Occipital lobe (tissue), 2 donors: ENCODE data around the gene SLC39A7. TPM values are rescaled to one million over a fixed set of nuclear protein-coding genes. Genes with fewer than 3 reads are reported as not detected.
A peak's percentile ranks its signal among the peaks of the same experiment; 100 is the strongest.

Experiments used
- DNase-seq: peaks from one replicate; lab custom pipeline; 2025; lab: John Stamatoyannopoulos, UW
- total RNA-seq: library from RNA; depleted of rRNA; stranded (reverse); fragments of >200 nt; gene quantifications from one replicate; pipeline ENCODE4 v1.2.3, GENCODE V29; 2014

The SLC39A7 gene
- total RNA-seq, 1 donor from 2014 or later, result 34.8 TPM

DNA sequence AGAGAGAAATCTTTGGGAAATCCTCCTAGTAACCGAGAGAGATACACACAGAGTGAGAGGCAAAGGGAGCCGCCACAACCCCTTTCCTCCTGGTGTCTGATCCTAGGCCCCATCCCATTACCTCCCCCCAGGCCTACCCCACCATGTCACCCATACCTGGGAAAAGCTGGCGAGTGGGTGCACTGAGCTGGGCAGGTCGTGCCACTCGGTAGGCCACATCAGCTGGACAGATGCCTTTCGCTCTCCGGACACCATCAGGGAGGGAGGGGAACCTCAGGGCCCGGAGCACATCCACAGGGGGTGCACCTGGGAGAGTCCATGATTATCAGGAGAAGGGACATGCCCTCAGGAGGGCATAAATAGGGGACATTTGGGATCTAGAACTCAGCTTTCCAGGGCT lies 11.5 kb upstream of the SLC39A7 start:
- DNase-seq, result no peak

DNA sequence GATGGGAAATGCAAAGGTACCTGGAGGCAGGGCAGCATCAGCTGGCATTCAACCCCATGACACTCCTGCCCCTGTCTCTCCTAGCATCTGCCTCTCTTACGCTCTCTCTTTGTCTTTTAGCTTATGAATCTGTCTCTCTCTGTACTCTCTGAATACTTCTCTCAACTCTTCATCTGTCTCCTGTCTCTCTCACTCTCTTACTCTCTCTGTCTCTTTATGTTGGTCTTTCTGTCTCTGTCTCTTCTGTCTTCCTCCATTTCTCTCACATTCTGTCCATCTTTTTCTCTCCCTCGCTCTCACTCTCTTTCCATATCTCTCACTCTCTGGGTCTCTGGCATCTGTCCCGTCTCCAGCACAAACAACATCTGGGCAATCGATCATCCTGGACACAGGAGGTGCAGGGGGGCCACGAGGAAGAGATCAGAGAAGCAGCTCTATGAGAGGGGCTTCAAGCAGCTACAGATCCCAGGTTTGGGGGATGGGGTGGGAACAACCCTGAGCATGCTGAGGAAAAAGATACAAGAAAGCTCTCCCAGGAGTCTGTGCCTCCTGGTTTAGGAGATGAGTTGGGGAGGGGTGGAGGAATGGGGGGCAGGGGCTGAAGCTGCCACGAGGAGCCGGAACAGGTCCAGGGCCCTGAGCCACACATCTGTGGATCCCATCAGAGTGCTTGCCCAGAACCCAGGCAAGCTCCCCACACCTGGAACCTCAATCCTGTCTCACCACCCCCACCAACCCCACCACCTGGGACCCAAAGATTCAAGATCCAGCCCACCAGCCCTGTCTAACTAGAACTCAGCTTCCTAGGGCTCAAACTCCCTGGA lies 10.8 kb upstream of the SLC39A7 start:
- DNase-seq, result no peak

DNA sequence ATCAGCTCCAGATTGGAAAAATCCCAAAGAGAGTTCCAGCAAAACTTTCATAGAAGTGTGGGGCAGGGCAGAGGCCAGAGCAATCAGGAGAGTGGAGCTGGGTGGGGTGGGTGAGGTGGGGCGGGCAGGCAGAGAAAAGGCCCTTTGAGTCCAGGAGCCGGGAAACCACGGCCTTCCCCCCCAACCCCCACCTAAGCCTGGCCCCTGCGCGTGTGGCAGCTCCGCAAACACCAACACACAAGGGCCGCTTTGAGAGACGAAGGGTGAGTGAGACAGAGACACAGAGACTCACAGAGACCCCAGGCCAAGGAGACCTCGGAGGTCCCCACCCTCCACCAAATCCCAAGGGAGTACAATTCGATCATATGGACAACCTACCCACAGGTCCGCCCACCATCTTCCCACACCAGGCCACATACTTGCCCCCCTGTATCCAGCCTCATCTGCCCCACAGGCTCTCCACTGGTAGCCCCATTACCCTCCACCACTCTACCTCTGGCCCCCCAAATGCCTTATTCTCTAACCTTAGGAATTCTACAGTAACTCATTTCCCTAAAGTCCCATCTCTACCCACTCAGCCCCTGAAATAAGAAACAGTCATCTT lies 10.1 kb upstream of the SLC39A7 start:
- no peak for DNase-seq

DNA sequence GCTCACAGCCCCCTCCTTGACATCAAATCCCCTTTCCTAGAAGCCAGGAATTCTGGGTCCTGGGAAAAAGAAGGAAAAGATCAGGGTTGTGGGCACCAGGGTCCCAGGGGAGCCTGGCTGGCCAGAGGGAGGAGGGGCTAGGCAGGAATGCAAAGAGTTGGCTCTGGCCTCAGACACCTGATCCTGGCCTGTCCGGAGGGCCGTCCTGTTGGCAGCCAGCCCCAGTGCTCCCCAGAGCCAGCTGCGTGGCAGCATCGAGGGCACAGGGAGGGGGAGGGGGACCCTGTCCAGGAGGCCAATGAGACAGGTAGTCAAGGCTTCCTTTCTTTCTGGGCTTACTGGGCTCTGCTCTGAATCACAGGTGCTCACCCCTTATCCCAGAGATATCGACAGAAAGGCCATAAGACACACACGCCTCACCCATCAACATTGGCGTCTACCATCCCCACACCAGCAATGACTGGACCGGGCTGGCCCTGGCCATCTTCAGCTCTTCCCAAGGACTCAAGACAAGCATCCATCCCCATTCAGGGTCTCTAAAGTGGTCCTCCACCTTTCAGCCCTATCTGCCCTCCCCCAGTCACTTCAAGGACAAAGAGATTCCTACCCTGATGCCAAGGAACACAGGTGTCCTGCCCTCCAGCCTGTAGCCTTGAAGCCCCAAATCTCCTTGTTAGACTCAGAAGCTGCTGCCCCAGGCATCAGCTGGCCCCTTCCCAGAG lies 9.1 kb upstream of the SLC39A7 start:
- DNase-seq, result no peak

DNA sequence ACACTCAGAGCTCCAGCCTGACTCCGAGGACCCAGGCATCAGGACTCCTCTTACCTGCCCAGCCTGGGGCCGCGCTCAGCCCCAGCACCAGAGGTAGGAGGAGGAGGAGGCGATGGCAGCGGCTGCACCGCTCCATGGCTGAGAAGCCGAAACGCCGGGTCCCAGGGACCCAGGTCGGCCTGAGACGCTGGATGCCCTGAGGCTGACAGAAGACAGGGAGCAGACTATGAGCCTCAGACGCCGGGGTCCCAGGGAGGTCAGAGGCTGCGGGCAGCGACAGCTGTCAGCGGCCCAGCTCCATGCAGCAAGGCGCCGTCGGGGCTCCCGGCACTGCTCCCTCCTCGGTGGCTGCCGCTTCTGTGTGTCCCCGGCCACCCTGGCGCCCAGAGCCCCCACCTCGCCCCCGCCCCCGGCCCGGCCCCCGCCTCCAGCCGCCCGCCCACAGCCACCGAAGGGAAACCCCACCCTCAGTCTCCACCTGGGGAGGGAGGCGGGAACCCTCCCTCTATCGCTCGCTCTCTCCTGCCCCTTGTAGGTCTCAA lies 8.5 kb upstream of the SLC39A7 start, which contains the start of gene COL11A2:
Gene COL11A2 (minus strand): TSS at position 363 of the 542 bp plus-strand sequence. CDS start 227 bp downstream, at position 136.
- DNase-seq, result no peak

DNA sequence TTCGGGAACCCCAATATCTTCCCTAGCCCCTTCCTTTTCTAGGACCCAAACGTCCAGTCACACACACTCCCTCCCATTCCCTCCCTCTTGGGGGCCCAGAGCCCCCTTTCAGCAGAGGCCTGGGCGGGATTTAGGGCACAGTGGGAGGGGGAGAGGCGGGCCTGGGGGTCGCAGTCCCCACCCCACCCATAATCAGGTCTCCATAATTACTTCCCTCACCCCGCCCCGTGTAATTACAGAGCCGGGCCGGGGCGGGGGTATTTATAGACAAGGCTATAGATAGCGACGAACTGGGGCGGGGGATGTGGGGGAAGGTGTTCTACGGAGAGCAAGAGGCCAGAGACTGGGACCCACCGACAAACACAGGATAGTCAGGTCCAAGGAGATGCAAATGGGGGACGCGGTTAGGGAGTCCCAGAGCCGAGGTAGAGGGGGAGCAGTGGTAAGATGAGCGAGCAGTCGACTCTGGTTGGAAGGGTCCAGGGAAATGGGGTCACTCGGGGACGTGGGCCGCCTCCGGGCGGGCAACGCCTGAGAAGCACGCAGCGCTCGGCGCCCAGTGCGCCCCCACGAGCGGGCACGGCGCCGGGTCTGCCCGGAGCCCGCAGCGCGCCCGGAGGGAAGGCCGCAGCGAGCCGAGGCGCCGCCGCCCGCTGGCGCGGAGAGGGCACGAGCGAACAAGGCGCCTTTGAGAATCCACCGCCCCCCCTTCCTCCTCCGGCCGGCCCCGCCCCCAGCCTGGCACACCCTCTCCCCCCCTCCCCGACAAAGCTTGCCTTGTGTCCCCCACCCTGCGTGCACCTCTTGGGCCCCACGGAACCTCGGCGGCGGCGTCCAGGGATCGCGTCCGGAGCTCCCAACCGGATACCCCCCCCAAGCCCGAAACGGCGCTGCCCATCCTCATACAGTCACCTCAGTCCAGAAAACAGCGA lies 7.7 kb upstream of the SLC39A7 start:
- DNase-seq, result peak; percentile 58

DNA sequence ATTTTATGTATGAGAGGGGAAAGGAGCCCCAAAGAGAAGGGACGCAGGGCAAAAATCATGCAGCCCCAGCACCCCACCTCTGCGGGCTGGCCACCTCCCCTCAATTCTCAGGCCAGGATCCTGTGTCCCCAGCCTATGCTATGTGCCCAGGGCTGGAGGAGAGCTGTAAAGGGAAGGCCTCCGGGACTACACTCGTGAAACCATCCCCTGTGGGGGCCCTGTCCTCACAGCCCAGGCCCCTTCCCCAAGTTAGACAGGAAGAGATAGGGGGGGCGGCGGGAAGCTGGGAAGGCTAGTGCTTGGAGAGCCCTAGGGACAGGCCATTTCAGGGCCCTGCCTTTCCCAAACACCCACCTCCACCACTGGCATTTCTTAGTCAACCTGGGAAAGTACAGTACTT lies 7.0 kb upstream of the SLC39A7 start:
- DNase-seq, result no peak

DNA sequence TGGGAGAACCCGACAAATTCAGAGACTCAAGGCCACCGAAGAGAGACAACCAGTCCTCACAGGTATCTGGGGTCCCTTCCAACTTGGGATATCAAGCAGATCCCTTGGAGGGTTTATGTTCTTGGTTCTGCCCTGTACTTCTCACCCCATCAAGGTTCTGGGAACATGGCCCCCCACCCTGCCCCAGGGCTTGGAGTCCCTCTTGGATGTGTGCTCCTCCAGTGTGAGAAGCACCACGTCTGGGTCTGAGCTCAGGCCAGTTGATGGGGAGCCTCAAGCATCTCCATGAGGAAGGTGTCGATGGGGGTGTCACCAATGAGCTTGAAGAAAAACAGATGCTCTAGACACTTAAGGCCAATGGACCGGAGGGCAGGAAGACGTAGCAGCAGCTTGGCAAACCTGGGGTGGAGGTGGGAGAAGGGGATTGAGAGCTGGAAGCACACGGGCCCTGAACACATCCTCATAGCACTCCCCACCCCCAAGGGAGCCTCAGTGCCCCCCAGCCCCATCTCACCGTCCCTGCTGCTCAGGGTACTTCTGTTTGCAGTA lies 6.2 kb upstream of the SLC39A7 start:
- DNase-seq, result no peak

DNA sequence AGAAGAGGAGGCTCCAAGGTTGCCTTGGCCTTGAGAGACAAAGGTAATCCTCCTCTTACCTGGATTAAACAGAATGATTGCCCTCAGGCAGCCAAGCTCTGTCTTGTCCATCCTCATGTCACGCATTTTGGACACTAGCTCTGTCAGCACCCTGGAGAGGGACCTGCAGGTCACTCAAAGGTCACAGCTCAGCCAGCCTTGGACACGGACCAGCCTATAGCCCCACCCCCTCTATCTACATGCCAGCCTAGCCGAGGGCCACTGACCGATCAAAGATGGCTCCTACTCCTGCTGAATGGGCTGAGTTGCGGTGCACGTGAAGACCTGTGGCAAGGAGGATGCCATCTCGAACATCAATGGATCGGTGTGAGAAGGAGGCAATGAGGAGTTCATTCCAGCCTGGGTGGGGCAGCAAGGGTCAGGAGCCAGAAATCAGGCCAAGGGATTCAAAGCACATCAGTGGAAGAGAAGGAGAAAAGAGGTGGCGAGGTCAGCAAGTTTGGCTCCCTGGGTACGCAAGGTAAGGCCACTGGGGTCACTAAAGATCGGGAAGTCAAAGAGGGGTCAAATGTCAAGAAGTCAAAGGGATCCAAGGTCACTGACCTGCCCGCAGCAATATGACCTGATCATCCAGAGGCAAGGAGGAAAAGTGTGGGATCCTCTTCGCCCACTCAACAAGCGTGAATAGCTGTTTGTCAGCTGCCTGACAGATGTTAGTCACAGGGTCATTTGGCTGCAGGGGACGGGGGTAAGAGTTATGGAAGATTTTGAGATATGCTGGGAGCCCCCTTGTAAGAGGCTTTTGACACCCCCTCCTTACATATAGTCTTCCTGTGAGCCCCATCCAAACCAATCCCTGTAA lies 5.1 kb upstream of the SLC39A7 start:
- no peak for DNase-seq

DNA sequence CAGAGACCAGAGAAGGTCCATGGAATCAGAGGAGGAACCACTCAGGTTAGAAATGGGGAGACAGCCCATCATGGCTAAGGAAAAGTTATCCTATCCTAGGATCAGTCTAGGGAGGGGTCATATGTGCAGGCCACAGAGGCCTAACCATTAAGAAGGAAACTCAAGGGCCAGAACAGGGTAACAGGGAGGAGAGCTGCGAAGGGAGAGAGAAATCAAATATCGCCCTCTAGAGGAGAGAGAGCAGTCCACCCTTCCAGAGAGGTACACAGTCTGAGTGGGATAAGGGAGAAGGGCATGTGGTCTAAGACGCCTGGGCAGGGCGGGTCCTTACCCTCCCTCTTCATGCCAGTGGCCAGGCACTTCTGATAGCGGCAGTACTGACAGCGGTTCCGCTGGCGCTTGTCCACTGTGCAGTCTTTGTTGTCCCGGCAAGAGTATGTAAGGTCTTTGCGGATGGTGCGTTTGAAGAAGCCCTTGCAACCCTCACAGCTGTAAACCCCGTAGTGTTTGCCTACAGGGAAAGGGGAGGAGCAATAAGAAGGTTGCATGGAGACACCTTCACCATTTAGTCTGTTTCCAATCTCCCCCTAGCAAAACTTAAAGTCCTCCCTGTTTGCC lies 3.1 kb upstream of the SLC39A7 start:
- no peak for DNase-seq

DNA sequence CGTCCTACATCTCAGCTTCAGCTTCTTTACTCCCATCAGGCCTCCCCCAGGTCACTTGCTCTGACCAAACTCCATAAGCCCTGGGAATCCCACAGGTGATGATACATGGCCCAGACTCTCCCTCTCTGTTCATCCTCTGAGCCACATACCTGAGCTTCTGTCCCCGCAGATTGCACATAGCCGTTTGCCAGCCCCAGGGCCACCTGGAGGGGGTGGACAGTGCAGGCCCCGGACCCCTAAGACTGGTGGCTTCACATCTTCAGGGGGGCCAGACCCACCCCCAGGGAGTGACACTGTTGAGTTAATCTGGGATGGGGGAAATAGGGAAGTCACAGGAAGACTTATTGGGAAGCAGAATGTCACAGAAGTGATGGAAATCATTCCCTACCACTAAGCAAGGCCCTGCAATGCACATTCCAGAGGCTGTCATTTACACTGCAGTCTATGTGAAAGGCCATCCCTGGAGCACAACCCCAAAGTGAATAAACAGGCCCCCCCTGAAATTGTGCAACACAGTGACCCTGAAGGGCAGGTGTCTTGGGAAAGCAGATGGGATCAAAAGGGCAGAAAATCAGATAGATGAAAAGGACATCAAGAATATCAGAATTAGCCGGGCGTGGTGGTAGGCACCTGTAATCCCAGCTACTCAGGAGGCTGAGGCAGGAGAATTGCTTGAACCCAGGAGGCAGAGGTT lies 2.4 kb upstream of the SLC39A7 start:
- no peak for DNase-seq

DNA sequence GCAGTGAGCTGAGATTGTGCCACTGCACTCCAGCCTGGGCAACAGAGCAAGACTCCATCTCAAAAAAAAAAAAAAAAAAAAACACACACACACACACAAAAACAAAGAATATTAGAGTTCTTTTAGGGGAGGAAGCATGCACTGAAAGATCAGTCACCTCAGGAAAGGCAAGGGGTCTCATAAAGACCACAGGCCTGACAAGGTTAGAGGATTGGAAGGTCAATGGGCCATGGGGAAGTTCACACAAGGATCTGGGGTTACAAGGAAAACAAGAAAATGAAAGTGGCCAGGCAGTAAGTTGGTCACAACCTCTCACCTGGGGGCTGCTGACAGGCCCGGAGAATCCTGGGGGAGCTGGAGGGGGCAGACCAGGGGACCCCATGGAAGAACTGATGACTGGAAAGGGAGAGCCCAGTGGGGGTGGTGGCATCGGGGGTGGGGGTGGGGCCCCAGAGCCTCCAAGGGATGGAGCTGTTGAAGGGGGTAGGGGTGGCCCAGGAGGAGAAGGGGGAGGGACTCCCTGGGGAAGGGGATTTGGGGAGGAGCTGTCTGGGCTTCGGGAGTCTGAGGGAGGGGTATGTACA lies 1.7 kb upstream of the SLC39A7 start:
- no peak for DNase-seq

DNA sequence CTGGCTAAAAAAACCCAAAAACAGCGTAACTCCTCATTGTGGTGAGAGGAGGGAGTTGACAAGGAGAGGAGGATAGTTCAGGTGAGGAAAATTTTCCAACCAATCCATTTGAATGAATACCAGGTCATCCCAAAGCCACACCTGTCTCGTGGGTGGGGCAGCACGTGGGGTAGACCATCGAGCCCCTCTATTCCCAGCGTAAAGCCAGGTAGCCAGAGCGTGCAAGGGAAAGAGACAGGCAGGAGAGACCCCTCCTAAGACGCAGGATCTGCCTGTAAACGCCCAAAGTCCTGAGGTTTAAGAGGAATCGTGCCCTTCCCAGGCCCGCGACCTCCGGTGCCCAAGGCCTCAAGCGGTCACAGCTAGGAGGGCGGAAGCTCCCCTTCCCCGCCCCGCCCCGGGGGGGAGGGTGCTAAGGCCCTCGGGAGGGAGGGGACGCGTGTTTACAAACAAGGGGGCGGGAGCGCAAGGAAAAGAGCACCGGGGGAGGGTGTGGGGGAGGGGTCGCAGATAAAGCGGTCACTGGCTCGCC lies 914 bp upstream of the SLC39A7 start:
- DNase-seq, result no peak

DNA sequence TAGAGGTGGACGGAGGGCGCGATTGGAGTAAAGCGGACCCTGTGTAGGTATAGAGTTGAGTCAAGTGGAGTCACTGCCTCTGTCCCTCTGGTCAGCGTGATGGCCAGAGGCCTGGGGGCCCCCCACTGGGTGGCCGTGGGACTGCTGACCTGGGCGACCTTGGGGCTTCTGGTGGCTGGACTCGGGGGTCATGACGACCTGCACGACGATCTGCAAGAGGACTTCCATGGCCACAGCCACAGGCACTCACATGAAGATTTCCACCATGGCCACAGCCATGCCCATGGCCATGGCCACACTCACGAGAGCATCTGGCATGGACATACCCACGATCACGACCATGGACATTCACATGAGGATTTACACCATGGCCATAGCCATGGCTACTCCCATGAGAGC lies 479 bp downstream of the SLC39A7 start:
- no peak for DNase-seq

DNA sequence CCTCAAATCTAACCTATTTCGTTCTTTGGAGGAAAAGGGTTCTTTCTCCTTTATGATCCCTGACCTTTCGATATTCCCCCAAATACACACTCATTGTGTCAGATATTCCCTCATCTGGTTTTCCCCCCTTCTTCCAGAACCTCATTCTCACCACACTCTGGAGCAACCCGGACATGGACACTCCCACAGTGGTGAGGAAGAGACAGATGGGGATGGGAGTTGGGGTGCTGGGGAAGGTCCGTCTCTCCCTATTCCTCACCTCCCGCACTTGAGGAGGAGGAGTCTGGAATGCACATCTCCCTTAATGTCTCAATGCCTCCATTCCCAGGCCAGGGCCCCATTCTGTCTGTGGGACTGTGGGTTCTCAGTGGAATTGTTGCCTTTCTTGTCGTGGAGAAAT lies 1.3 kb downstream of the SLC39A7 start:
- DNase-seq, result no peak

DNA sequence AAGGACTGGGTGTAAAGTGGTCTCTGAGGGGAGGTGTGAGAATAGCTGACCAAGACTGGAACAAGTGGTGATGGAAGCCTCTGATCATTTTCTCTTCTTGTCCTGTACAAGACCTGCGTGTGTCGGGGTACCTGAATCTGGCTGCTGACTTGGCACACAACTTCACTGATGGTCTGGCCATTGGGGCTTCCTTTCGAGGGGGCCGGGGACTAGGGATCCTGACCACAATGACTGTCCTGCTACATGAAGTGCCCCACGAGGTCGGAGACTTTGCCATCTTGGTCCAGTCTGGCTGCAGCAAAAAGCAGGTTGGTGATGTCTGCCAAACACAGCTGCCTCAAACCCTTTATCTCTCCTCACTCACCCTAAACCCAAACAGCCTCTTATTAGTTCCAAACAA lies 2.1 kb downstream of the SLC39A7 start:
- DNase-seq, result no peak

DNA sequence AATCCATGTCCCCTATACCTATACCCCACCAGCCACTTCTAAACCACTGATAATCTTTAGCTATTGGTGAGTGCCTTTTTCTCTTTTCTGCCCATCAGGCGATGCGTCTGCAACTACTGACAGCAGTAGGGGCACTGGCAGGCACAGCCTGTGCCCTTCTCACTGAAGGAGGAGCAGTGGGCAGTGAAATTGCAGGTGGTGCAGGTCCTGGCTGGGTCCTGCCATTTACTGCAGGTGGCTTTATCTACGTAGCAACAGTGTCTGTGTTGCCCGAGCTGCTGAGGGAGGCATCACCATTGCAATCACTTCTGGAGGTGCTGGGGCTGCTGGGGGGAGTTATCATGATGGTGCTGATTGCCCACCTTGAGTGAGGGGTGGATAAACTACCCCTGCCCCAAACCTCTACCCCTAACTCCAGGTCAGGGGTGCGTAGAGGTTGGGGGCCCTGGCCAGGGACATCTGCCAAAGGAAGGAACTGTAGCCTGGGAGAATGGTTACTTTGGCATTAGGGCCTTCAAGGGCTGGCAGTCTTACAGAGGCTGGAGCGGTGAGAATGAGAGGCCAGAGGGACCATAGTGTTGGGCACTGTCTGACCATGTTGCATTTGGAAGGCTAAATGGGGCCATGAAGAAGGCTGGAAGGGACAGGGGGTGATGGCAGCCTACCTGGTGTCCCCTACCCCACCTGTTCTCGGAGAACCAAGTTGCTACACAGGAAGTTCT lies 2.9 kb downstream of the SLC39A7 start:
- DNase-seq, result no peak

DNA sequence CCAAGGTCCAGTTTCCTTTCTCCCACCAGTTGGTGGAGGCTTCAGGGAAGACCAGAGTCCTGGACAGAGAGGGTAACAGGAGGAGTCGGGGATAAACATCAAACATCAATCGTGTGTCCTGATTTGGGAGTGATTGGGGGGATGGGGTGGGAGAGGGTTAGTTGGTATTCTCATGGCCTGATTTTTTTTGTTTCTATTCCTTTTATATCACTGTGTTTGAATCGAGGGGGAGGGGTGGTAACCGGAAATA lies 3.4 kb downstream of the SLC39A7 start:
- DNase-seq, result no peak
